NCI-H2171 (cell line): Measurements from ENCODE around the gene KRT37.
"Not testable (repeated sequence)": the region's sequence is repeated elsewhere in the genome, so short reads cannot be mapped to it uniquely, and the experiment has no call there.

Source experiments
- DNase-seq: peaks from one replicate; lab custom pipeline; 2025; lab: John Stamatoyannopoulos, UW

KRT37 gene

GRCh38 chr17:41434415-41434814, 10.0 kb upstream of the KRT37 start:
- DNase-seq = no peak

GRCh38 chr17:41434005-41434404, 9.6 kb upstream of the KRT37 start:
- DNase-seq = no peak

GRCh38 chr17:41433586-41433985, 9.2 kb upstream of the KRT37 start:
- no peak for DNase-seq

- DNase-seq = not testable (repeated sequence)
These were observed 6.0 kb upstream of the KRT37 start for GRCh38 chr17:41430376-41430775.

GRCh38 chr17:41429667-41430066, 5.3 kb upstream of the KRT37 start:
- DNase-seq = no peak

- DNase-seq = no peak
These were observed 4.4 kb upstream of the KRT37 start for GRCh38 chr17:41428591-41429291.

- DNase-seq = not testable (repeated sequence)
These were observed 1.8 kb downstream of the KRT37 start for GRCh38 chr17:41422586-41422985.

GRCh38 chr17:41421617-41422016, 2.8 kb downstream of the KRT37 start:
- DNase-seq = no peak

- no peak for DNase-seq
These were observed 3.3 kb downstream of the KRT37 start for GRCh38 chr17:41421116-41421515.

- DNase-seq = no peak
These were observed 4.3 kb downstream of the KRT37 start for GRCh38 chr17:41420134-41420533.

- no peak for DNase-seq
These were observed 4.7 kb downstream of the KRT37 start for GRCh38 chr17:41419716-41420115.

- DNase-seq = no peak
These were observed 6.1 kb downstream of the KRT37 start for GRCh38 chr17:41418116-41418860.

GRCh38 chr17:41417576-41418015, 6.8 kb downstream of the KRT37 start:
- no peak for DNase-seq

- no peak for DNase-seq
These were observed 7.3 kb downstream of the KRT37 start for GRCh38 chr17:41417127-41417526.

GRCh38 chr17:41416479-41416878, 7.9 kb downstream of the KRT37 start:
- DNase-seq = no peak

GRCh38 chr17:41415833-41416335, 8.5 kb downstream of the KRT37 start:
- DNase-seq = no peak

GRCh38 chr17:41415411-41415810, 9.0 kb downstream of the KRT37 start:
- DNase-seq = no peak

- no peak for DNase-seq
These were observed 10.4 kb downstream of the KRT37 start for GRCh38 chr17:41413982-41414381.

- DNase-seq = no peak
These were observed 10.9 kb downstream of the KRT37 start for GRCh38 chr17:41413353-41413957.

- no peak for DNase-seq
These were observed 13.1 kb downstream of the KRT37 start for GRCh38 chr17:41411072-41411840.

- DNase-seq = no peak
These were observed 17.2 kb downstream of the KRT37 start for GRCh38 chr17:41407226-41407625.

- no peak for DNase-seq
These were observed 18.2 kb downstream of the KRT37 start for GRCh38 chr17:41406205-41406604.
